22Rv1 (cell line): ENCODE results near the gene COL25A1.

Source experiments
- ZFX ChIP-seq: fragments of 450-650 bp; IDR thresholded peaks from 2 replicates; pipeline ENCODE4 v1.6.1; 2017; ENCODE audit warnings: antibody characterized with exemption, borderline replicate concordance
- TF ChIP-seq, protein P1 (sequence below): fragments of 450-650 bp; IDR thresholded peaks from 2 replicates; pipeline ENCODE4 v1.5.1; 2017; ENCODE audit warnings: mild to moderate bottlenecking

DNA sequence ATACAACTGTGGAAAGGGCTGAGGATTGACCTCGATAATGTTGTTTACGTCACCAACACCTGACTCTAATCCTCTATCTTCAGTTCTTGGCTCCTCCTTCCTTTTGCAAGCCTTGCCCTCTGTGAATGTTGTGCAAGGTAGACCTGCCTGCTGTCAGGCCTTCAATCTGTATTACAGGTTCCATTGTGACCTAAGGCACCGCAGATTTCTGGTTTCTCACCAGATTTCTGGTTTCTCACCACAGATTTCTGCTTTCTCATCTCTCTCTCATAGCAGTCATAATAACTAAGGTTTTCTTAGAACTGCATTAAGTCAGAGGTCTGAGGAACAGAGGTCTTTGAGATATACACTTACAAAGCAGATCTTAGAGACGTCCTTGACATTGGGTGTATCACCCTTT, 488.1 kb downstream of the COL25A1 start:
- TF ChIP-seq, protein P1, sequence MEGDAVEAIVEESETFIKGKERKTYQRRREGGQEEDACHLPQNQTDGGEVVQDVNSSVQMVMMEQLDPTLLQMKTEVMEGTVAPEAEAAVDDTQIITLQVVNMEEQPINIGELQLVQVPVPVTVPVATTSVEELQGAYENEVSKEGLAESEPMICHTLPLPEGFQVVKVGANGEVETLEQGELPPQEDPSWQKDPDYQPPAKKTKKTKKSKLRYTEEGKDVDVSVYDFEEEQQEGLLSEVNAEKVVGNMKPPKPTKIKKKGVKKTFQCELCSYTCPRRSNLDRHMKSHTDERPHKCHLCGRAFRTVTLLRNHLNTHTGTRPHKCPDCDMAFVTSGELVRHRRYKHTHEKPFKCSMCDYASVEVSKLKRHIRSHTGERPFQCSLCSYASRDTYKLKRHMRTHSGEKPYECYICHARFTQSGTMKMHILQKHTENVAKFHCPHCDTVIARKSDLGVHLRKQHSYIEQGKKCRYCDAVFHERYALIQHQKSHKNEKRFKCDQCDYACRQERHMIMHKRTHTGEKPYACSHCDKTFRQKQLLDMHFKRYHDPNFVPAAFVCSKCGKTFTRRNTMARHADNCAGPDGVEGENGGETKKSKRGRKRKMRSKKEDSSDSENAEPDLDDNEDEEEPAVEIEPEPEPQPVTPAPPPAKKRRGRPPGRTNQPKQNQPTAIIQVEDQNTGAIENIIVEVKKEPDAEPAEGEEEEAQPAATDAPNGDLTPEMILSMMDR = no peak
- TF ChIP-seq ZFX = no peak
